GM19193 (cell line): ENCODE measurements around the gene SLC38A10.

ENCODE experiments used
- POLR2A ChIP-seq: IDR thresholded peaks from 4 replicates; pipeline ENCODE4 v1.6.1; 2011; ENCODE audit not compliant: insufficient read depth, insufficient read length; ENCODE audit errors: extremely low read depth

The SLC38A10 gene

GRCh38 chr17:81282141-81282540, 13.0 kb downstream of the SLC38A10 start:
- no peak for TF ChIP-seq POLR2A

GRCh38 chr17:81280571-81280970, 14.5 kb downstream of the SLC38A10 start:
- no peak for TF ChIP-seq POLR2A

GRCh38 chr17:81279278-81280275, 15.5 kb downstream of the SLC38A10 start:
- TF ChIP-seq POLR2A = no peak

GRCh38 chr17:81278831-81279230, 16.3 kb downstream of the SLC38A10 start:
- TF ChIP-seq POLR2A = no peak

GRCh38 chr17:81277946-81278693, 17.0 kb downstream of the SLC38A10 start:
- TF ChIP-seq POLR2A = no peak

GRCh38 chr17:81277421-81277820, 17.7 kb downstream of the SLC38A10 start:
- no peak for TF ChIP-seq POLR2A

GRCh38 chr17:81276781-81277180, 18.3 kb downstream of the SLC38A10 start:
- no peak for TF ChIP-seq POLR2A

- TF ChIP-seq POLR2A = no peak
Observed at GRCh38 chr17:81274471-81274855, 20.6 kb downstream of the SLC38A10 start.

GRCh38 chr17:81273698-81274470, 21.2 kb downstream of the SLC38A10 start:
- TF ChIP-seq POLR2A = no peak

GRCh38 chr17:81272616-81273015, 22.5 kb downstream of the SLC38A10 start:
- TF ChIP-seq POLR2A = no peak

GRCh38 chr17:81271226-81271625, 23.9 kb downstream of the SLC38A10 start:
- no peak for TF ChIP-seq POLR2A

GRCh38 chr17:81270279-81270678, 24.8 kb downstream of the SLC38A10 start:
- no peak for TF ChIP-seq POLR2A

GRCh38 chr17:81267390-81268067, 27.6 kb downstream of the SLC38A10 start:
- TF ChIP-seq POLR2A = no peak

GRCh38 chr17:81265576-81265975, 29.5 kb downstream of the SLC38A10 start:
- TF ChIP-seq POLR2A = no peak
